Osteoblast (primary cell): Measurements from ENCODE around the gene SORL1. TPM values are rescaled to one million over a fixed set of nuclear protein-coding genes. Genes with fewer than 3 reads are reported as not detected.

Experiments used
- DNase-seq: peaks from one replicate; pipeline ENCODE4 v3.0.0; 2011; ENCODE audit warnings: low spot score, mixed read lengths; ENCODE audit not compliant: insufficient read length; ENCODE audit errors: missing footprints
- H2AFZ ChIP-seq: 2 replicates; pipeline ENCODE4 v1.6.0; 2011; ENCODE audit warnings: mild to moderate bottlenecking, low read length
- H3K27ac ChIP-seq: 2 replicates; pipeline ENCODE4 v1.5.1; 2011; ENCODE audit warnings: mild to moderate bottlenecking, low read depth, low read length, moderate library complexity
- H3K27me3 ChIP-seq: 2 replicates; pipeline ENCODE4 v1.6.0; 2012; ENCODE audit warnings: mild to moderate bottlenecking, control low read depth, inconsistent platforms, low read length, moderate library complexity; ENCODE audit not compliant: insufficient read depth
- H3K36me3 ChIP-seq: 2 replicates; pipeline ENCODE4 v1.5.1; 2011; ENCODE audit warnings: mild to moderate bottlenecking, low read length, control low read depth, moderate library complexity; ENCODE audit not compliant: insufficient read depth
- H3K4me1 ChIP-seq: 2 replicates; pipeline ENCODE4 v1.5.1; 2011; ENCODE audit warnings: mild to moderate bottlenecking, low read length, control low read depth, moderate library complexity; ENCODE audit not compliant: insufficient read depth
- H3K4me2 ChIP-seq: 2 replicates; pipeline ENCODE4 v1.6.0; 2011; ENCODE audit warnings: mild to moderate bottlenecking, low read length; ENCODE audit not compliant: insufficient read depth
- H3K4me3 ChIP-seq: fragments of 200-600 bp; sonication (generic); 3 replicates; pipeline ENCODE4 v1.5.1; 2012; ENCODE audit warnings: mild to moderate bottlenecking, low read length, inconsistent platforms; ENCODE audit not compliant: insufficient read depth
- H3K79me2 ChIP-seq: 2 replicates; pipeline ENCODE4 v1.6.0; 2012; ENCODE audit warnings: mild to moderate bottlenecking, low read length, control low read depth, inconsistent platforms; ENCODE audit not compliant: insufficient read depth
- H3K9me3 ChIP-seq: 2 replicates; pipeline ENCODE4 v1.5.1; 2011; ENCODE audit warnings: low read depth, low read length, control low read depth
- H4K20me1 ChIP-seq: 2 replicates; pipeline ENCODE4 v1.6.0; 2012; ENCODE audit warnings: mild to moderate bottlenecking, low read length, control low read depth; ENCODE audit not compliant: insufficient read depth
- CTCF ChIP-seq: IDR thresholded peaks from 2 replicates; pipeline ENCODE4 v1.5.1; 2011; ENCODE audit warnings: mild to moderate bottlenecking, low read depth, low read length, moderate library complexity; ENCODE audit errors: extremely low read depth
- total RNA-seq: library from RNA; depleted of rRNA; stranded (reverse); fragments of >200 nt; gene quantifications from 2 replicates; pipeline ENCODE4 v1.2.3, GENCODE V29; 2012

SORL1 gene
- total RNA-seq, 1 donor, result 0.36 TPM

GRCh38 chr11:121643479-121644186 is 191.5 kb downstream of the SORL1 start:
- no peak overlapping the region for H3K4me3 ChIP-seq

GRCh38 chr11:121644187-121644512 is 192.0 kb downstream of the SORL1 start:
- Histone ChIP-seq H3K4me1 (no peaks in the 10 kb centered on the region), H3K36me3 (no peaks in the 10 kb centered on the region), H4K20me1 (no peaks in the 10 kb centered on the region), H3K27ac (no peak overlapping the region), H3K4me2 (no peak overlapping the region), H2AFZ (no peak overlapping the region), H3K79me2 (no peaks in the 10 kb centered on the region), H3K9me3 (no peaks in the 10 kb centered on the region), H3K4me3 (no peak overlapping the region), H3K27me3 (peaks cover 6% of the 10 kb centered on the region)
- TF ChIP-seq CTCF, result no peak
- no peak for DNase-seq

More at GRCh38 chr11:121643479-121644186, 191.5 kb downstream of the SORL1 start:
- Histone ChIP-seq H3K4me2 (no peak overlapping the region), H3K9me3 (no peaks in the 10 kb centered on the region), H3K27me3 (peaks cover 6% of the 10 kb centered on the region), H3K4me1 (no peaks in the 10 kb centered on the region), H3K79me2 (no peaks in the 10 kb centered on the region), H2AFZ (no peak overlapping the region), H4K20me1 (no peaks in the 10 kb centered on the region), H3K27ac (no peak overlapping the region), H3K36me3 (no peaks in the 10 kb centered on the region)
- DNase-seq, result no peak
- TF ChIP-seq CTCF, result no peak

- Histone ChIP-seq H3K36me3 (no peaks in the 10 kb centered on the region), H3K27ac (no peak overlapping the region), H3K4me2 (no peak overlapping the region), H3K4me1 (no peaks in the 10 kb centered on the region), H3K4me3 (no peak overlapping the region), H2AFZ (no peak overlapping the region), H4K20me1 (no peaks in the 10 kb centered on the region), H3K27me3 (peaks cover 6% of the 10 kb centered on the region), H3K79me2 (no peaks in the 10 kb centered on the region), H3K9me3 (no peaks in the 10 kb centered on the region)
- TF ChIP-seq CTCF, result no peak
- DNase-seq, result no peak
These were observed 192.9 kb downstream of the SORL1 start for GRCh38 chr11:121645001-121645400.

- peaks cover 6% of the 10 kb centered on the region for H3K27me3 ChIP-seq
- H4K20me1 ChIP-seq, result no peaks in the 10 kb centered on the region
- no peak overlapping the region for H3K4me2 ChIP-seq
- H3K79me2 ChIP-seq, result no peaks in the 10 kb centered on the region
- no peaks in the 10 kb centered on the region for H3K36me3 ChIP-seq
- H2AFZ ChIP-seq, result no peak overlapping the region
- TF ChIP-seq CTCF, result no peak
- DNase-seq, result no peak
- no peak overlapping the region for H3K4me3 ChIP-seq
- H3K9me3 ChIP-seq, result no peaks in the 10 kb centered on the region
- no peaks in the 10 kb centered on the region for H3K4me1 ChIP-seq
- no peak overlapping the region for H3K27ac ChIP-seq
These were observed 193.5 kb downstream of the SORL1 start for GRCh38 chr11:121645596-121645995.
